Tongue (tissue), 2 donors: Measurements from ENCODE around the gene KRTAP10-6. TPM values are rescaled to one million over a fixed set of nuclear protein-coding genes. Genes with fewer than 3 reads are reported as not detected.
"Not testable (repeated sequence)": the region's sequence is repeated elsewhere in the genome, so short reads cannot be mapped to it uniquely, and the experiment has no call there.

Experiments
- DNase-seq: peaks from one replicate; pipeline ENCODE4 v3.0.0-alpha.2; 2015
- total RNA-seq: library from RNA; depleted of rRNA; stranded (reverse); fragments of >200 nt; gene quantifications from one replicate; pipeline ENCODE4 v1.2.3, GENCODE V29; 2014

The KRTAP10-6 gene
- total RNA-seq, 1 donor from 2014 or later = not detected

DNA sequence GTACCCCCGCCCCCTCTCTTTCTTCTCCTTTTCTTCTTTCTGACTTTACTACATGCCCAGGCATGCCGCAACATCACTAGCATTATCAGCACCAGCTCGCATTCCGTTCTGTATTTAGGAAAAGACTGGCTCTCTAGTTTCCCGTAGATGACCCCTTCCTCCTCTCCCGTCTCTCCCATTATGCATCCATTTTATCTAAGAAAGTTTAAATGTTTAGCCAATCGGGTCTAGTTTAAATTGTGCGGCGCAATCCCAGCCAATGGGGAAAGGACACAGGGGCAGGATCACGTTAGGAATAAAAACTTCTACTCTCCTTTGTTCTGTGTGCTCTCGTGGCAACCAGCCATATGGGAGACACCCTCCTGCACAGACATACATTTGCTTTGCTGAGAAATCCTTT is 5.8 kb upstream of the KRTAP10-6 start:
- no peak for DNase-seq

DNA sequence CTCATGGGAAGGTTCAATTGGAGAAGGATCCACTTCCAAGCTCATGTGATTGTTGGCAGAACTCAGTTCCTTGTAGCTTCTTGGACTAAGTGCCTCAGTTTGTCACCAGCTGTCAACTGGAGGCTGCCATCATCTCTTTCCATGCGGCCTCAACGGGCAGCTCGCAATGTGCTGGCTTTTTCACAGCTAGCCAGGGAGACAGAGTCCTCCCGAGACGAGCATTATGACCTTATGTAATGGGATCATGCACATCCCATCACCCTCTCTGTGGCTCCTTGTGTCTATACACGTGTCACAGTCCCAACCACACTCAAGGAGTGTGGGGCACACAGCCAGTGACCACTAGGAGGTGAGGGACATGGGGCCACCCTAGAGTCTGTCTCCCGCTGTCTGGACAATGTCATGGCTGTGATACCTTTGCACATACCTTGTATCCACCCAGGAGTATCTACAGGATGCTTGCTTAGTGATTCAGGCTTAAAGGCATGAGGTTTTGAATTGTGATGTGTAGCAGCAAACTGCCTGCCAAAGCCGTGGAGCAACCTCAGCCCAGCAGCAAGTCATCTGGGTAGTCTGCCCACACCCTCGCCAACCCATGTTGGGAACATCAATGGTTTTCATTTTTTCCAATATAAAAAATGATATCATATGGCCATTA is 3.9 kb upstream of the KRTAP10-6 start:
- no peak for DNase-seq

DNA sequence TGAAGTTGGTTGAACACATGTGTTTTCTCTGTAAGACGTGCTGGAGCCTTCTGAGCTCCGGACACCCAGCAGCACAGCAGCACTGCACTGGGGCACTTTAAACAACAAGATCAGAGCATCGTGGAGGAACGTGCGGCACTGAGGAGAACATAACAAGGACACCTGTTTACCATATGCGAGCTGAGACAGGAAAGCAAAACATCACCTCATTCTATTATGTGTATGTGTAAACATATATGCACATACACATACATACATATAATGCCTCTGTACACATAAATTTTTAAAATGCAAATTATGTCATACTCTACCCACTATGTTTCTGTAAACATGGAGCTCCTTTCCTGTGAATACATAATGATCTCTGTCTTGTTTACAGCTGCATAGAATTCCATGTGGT is 3.2 kb upstream of the KRTAP10-6 start:
- no peak for DNase-seq

DNA sequence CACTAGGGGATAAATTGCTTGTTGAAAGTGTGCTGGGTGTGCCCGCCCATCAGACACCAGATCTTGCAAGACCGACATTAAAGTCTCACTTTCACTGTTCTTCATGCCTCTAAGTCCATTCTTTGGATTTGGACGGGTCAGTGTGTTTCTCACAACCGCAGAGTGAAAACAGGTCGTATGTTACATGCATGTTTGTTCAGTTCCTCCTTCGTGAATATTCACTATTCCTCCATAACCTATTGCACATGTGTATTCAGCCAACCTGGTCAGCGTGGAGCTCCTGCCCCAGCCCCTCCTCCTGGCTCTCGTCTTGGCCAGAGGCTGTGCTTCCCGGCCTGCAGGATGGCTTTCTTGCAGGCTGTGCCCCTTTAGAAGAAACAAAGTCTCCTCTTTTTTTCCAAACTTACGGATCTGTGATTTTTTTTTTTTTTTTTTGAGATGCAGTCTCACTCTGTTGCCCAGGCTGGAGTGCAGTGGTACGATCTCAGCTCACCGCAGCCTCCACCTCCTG is 2.2 kb upstream of the KRTAP10-6 start:
- DNase-seq = no peak

DNA sequence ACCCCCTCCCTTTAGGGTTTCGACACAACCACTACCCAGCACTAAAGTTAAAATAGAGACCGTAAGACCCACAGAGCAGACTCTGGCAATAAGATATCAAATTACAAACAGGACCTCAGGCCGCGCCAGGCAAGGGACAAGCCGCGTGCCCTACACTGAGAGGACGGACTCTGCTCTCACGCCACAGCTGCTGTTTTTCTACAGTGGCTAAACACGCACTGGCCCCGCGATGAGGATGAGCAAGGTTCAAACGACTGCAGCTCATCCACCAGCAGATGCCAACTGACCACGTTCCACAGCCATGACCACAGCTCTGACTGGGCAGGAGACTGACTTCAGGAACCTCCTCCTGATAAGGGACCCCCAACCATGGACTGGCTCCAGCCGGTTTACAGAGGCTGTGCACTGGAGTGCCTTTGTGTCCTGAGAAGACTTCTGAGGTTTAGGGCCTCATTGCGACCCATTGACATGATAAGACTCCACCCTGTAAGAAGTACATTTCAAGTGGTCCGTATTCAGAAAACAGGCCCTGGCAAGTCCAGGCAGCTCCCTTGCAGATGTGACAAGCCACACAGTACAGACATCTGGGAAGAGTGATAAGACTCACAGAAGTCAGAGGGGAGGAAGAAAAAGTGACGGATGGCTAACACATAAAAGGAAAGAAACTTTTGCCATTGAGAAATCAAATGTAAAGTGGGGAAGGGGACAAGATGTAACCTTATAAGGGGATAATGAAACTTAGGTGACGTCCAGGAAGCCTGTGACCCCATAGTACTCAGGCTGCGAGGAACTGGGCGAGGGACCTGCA is 1.5 kb upstream of the KRTAP10-6 start:
- peak; percentile 27 for DNase-seq

DNA sequence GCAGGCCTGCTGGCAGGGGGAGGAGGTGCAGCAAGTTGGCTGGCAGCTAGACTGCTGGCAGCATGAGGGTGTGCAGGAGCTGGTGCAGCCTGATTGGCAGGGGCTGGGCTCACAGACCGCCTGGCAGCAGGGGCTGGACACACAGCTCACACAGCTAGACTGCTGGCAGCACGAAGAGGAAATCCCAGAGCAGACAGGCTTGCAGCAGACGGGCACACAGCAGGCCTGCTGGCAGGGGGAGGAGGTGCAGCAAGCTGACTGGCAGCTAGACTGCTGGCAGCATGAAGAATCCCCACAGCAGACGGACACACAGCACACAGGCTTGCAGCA is 539 bp downstream of the KRTAP10-6 start:
- DNase-seq = not testable (repeated sequence)

DNA sequence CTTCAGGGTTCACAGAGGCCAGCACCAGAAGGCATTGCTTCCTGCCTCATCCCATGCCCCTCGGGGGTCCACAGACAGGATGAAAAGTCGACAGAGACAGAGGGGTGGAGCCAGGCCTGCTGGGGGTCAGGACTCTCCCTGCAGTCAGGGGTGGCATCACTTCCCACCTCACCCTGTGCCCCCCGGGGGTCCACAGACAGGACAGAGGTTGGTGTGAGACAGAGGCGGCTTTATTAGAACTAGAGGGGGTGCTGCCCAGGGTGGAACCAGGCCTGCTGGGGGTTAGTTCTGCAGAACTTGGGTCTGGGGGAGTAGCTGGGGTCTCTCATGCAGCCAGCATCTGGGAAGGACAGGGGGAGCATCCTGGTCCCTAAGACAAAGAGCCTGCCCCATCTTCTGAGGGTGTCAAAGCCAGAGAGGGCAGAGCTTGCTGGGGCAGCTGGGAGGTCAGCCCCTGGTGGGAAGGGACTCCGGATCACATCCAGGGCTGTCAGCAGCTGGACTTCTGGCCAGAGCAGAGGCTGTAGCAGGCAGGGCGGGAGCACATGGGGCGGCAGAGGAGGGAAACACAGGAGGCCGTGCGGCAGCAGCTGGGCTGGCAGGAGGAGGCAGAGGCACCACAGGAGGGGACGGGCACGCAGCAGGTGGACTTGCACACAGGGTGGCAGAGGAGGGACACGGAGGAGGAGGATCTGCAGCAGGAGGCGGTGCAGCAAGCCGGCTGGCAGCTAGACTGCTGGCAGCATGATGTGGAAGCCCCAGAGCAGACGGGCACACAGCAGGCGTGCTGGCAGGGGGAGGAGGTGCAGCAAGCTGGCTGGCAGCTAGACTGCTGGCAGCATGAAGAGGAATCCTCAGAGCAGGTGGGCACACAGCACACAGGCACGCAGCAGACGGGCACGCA is 1.2 kb downstream of the KRTAP10-6 start:
- DNase-seq = peak; percentile 9

DNA sequence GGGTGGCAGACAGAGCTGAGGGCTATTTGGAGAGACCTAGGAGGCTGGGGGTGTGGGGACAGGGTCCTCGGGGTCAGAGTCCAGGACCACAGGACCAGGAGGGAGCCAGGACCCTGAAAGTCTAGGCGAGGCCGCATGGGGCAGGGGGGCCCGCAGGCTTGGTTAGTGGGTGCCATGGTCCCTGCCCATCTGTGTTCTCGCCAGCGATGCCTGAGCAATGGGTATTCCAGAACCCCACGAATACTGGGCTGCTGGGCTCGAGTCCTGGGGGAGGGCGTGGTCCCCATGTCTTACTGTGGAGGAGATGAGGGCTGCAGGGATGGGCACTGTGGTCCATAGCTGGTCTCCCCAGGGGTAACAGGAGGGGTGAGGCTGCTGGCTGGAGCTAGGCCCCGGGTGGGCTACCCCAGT is 2.0 kb downstream of the KRTAP10-6 start:
- DNase-seq = no peak

DNA sequence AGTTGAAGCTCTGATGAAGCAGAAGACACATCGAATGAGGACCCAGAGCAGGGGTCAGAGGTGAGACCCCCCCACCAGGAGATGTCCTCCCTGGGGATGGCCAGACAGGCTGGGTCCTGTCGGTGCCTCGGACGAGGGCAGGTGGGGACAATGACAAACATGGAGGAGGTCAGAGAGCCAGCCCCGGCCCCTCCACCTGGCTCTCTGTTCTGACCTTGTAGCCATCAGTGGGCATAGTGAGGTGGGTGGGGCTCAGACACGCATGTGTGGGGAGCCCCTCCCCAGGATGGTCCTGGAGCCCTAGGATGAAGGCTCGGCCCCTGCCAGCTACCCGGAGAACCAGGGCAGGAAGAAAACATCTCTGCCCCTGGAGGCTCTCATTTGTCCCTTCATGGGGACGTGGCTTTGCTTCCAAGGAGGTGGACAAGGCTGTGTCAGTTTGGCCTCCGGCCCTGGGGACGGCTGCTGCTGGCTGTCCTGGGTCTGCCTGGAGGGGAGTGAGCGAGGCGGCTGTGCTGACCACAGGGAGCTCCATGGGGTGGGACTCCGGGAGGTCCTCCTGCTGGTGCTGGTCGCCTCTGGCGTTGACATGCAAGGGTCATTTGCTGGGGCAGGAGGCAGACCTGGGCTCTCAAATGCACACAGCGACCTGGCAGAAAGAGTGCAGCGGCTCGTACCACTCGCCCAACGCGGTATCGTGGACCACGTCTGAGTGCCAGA is 2.6 kb downstream of the KRTAP10-6 start:
- no peak for DNase-seq

DNA sequence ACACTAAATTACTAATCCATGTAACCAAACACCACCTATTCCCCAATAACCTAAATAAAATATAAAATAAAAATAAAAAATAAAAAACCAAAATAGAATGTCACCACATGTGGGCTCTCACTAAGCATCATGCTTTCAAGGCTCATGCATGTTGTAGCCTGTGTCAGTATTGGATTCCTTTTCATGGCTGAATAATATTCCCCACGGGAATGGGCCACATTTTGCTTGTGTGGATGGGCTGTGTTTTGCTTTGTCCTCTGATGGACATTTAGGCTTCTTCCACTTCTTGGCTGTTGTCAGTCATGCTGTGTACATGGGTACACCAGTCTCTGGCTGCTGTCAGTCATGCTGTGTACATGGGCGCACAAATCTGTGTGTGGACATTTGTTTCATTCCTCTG is 3.2 kb downstream of the KRTAP10-6 start:
- DNase-seq = no peak

DNA sequence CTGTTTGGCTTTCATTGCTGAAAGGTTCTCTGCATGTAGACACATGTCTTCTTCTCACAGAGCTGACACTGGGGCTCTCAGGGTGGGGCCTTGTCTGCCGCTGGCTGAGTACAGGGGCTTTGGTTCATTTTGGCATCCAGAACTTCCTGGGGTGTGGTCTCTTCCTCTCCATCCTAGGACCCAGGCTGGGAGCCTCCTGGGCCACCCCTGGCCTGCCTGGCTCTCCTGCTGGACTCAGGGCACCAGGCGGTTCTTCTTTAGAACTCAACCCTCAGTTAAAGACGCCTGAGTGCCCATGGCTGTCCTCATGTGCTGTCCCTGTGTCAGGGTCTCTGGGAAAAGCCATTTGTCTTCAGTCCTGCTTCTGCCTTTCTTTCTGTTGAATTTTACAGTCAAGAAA is 6.4 kb downstream of the KRTAP10-6 start:
- no peak for DNase-seq

DNA sequence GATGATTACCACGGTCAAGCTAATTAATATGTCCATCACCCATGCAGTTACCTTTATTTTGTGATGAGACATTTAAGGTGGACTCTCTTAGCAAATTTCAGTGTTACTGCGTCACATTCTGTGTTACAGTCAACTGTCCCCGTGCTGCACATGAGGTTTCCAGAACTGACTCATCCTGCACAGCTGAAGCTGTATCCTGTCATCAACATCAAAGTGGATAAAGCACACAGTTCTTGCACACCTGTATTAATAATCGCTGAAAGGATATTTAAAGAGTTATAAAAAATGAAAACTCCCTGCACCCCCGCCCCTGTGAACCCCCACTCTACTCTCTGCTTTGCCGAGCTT is 8.5 kb downstream of the KRTAP10-6 start:
- peak; percentile 9 for DNase-seq

DNA sequence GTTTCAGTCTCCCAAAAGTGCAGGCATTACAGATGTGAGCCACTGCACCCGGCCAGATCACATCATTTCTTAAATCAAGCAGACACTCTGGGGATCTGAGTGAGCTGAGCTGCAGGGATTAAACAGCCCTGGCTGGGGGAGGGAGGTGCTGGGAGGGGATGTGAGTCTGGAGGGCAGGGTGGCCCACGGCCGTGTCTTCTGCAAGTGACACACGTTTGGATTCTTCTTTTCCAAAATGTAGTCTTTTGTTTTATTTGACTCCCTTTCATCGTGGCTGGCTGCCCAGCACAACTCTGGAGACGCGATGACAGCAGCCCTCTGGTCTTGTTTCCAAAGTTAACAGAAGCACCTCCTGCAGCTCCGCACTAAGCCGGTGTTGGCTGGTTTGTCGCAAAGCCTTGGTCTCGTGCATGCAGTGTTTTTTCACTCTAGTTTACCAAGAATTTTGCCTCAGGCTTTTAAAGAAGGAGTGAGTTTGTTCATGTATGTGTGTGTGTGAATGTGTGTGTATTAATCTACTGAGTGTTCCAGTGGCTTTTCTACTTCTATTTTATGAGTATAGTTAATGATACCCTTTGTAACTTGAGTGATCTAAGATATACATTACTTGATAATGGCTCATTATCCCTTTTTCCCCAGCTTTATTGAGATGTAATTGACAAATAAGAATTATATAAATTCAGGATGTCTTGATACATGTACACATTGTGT is 9.1 kb downstream of the KRTAP10-6 start:
- peak; percentile 80 for DNase-seq

DNA sequence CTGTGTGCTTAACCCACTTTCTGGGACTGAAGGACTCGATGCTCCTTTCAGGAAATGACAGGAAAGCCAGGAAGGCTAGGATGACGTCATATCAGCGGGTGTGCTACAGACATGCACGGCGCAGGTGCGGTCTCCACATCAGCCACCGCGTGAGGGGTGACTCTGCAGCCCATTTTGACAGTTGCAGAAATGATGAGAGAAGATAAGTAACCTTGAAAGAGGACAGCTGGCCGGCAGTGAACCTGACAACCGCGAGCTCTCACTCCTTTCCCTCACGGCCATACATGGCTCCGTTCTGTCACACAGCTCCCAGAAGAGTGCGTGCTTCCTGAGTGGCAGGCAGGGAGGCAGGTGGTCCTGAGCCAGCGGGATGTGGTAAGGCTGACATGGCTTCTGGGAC is 10.2 kb downstream of the KRTAP10-6 start:
- no peak for DNase-seq

DNA sequence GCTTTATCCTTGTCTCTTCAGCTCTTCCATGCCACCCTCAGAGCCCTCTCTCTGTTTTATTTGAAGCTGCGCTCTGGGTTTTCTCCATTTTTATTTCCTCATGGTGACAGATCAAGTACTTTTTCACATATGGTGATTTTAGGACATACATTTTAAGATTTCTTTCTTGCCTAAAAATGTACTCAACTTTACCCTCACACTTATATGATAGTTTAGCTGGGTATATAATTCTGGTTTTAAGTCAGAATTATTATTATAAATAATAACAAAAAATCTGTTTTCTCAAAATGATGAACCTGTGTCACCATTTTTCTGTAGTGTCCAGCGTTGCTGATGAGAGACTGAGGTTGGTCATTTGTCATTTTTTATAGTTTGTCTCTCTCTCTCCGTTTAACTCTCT is 11.1 kb downstream of the KRTAP10-6 start:
- no peak for DNase-seq

DNA sequence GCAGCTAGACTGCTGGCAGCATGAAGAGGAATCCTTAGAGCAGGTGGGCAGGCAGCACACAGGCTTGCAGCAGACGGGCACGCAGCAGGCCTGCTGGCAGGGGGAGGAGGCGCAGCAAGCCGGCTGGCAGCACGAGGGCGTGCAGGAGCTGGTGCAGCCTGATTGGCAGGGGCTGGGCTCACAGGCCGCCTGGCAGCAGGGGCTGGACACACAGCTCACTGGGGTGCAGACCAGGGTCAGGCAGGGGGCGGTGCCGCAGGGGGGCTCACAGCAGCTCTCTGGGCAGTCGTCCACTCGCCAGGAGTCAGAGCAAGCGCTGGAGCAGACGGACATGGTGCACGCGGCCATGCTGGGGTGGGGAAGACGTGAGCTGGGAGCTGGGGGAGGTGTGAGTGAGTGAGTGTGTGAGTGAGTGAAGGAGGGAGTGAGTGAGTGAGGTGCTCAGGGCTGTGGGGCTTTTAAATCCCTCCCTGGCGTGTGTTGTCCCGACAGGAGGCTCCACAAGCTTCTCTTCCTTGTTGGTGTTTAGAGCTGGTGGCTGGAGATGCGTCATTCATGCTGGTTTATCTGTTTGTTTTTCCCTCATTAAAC is 12.0 kb downstream of the KRTAP10-6 start, which contains the start of gene KRTAP10-5:
TSS of gene KRTAP10-5 (minus strand) at position 374 of the 591 bp plus-strand sequence. CDS start at position 348, 26 bp downstream.
- not testable (repeated sequence) for DNase-seq

DNA sequence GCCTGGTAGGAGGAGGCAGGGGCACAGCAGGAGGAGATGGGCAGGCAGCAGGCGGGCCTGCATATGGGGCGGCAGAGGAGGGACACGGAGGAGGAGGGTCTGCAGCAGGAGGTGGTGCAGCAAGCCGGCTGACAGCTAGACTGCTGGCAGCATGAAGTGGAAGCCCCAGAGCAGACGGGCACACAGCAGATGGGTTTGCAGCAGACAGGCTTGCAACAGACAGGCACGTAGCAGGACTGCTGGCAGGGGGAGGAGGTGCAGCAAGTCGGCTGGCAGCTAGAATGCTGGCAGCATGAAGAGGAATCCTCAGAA is 12.5 kb downstream of the KRTAP10-6 start:
- no peak for DNase-seq

DNA sequence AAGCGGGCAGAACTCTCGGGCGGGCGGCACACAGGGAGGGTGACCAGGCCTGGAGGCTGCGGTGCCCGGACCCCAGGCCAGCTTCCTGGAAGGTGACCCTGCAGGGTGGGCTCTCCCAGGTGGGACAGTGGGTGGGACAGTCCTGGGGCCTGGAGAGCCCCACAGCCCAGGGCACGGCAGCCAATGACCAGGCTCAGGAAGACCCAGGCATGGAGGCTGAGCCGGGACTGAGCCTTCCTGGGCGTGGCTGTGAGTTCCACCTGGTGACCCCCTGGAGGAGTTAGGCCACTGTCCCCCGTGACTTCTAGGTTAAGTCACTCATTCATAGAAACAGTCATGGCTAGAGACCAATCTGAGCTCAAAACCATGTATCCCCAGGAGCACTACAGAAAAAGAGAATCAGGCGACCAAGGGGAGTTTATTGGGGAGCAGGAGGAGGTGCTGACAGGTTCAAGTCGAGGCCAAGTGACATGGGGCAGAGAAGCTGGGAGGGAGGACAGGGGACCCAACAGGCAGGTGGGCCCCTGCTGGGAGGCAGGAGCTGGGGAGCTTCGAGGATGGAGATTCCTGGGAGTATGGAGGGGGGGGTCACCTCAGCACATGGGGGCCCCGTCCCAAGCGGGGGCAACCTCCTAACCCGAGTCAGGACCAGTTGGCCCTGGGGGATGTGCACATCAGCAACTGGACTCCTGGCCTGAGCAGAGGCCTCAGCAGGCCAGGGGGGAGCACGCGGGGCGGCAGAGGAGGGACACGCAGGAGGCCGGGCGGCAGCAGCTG is 13.1 kb downstream of the KRTAP10-6 start:
- DNase-seq = no peak

DNA sequence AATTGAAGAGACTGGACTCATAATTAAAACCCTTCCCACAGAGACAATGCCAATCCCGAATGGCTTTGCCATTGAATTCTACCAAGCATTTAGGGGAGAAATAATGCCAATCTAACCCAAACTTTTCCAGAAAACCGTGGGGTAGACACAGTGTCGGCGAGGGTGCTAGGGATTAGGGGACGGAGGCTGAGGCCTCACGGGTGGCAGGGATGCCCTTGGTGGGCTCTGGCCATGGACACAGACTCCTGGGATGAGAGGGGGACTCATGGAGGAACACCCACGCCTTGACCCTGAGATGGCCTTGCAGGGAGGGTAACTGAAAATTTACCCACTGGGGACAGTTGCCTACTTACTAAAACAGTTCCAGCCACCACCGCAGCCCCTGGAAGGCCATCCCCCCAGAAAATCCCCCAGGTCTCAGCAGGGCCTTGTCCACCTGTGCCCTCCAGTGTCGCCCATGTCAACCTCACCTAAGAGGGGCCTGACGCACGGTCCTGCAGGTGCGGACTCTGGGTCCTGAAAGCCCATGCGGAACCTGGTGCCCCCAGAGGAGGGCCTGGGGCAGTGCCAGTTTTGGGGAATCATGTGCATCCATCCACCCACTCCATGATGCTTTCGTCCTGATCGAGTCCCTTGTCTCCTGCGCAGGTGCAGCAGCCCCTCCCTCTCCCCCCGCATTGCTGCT is 13.8 kb downstream of the KRTAP10-6 start:
- DNase-seq = no peak

DNA sequence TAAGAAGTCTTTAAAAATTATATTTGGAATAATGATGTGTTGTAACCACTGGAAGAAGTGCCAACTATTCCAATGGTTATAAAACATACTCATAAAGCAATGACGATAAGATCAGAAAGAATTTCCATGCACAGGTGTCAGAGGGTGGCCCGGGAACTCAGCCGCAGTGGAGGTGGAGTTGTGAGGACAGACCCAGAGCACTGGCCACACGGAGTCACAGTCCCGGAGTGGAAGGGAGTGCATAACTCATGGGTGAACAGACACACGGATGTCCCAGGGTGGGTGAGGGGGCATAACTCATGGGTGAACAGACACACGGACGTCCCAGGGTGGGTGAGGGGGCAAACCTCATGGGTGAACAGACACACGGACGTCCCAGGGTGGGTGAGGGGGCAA is 16.3 kb downstream of the KRTAP10-6 start:
- no peak for DNase-seq
